ENCODE data around the gene CCDC85B. TPM values are rescaled to one million over a fixed set of nuclear protein-coding genes. Genes with fewer than 3 reads are reported as not detected.
A peak's percentile ranks its signal among the peaks of the same experiment; 100 is the strongest.

The CCDC85B gene
- total RNA-seq, 2 donors from 2014 or later: 115 to 172 TPM

DNA sequence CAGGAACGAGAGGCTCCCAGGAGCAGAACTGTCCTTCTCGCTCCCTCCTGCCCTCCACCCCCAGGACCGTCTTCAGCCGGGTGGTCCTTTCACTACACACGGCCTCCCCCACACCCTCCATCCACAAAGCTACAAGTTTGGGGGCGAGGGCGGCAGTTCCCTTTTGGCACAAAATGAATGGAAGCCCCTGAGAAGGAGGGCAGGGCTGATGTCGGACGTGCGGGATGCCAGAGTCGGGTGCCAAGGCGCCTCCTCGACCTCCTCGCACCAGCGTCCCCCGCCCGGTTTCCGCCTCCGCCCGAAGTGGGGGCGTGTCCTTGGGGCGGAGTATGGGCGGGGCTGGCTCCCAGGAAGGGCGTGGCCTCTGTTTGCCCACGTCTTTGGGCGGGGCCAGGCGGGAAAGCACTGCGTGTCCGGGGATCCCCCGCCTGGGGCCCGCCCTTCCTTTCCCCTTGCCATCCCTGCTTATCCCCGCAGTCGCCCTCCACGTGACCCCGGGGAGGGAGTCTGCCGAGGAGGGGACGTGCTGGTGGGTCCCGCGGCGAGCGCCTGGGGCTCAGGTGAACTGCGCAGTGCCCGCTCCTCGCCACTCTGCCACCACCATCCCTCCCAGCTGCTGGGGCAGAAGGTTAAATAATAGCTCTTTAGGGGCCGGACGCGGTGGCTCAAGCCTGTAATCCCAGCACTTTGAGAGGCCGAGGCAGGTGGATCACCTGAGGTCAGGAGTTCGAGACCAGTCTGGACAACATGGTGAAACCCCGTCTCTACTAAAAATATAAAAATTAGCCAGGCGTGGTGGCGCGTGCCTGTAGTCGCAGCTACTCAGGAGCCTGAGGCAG lies 16.9 kb upstream of the CCDC85B start:
- TF ChIP-seq CTCF (IDR thresholded peaks at IDR 0.05): no peak
- DNase-seq (ENCODE audit: low spot score): peak; percentile 95
- peaks cover 7% of the 10 kb centered on the region for H3K36me3 ChIP-seq
- no peaks in the 10 kb centered on the region for H3K9me3 ChIP-seq
- peak overlapping the region; percentile 89 to 97 for H3K27ac ChIP-seq
- peaks cover 0 to 35% of the 10 kb centered on the region in 2 donors for H3K4me1 ChIP-seq
- no peaks in the 10 kb centered on the region for H3K27me3 ChIP-seq
- peak overlapping the region; percentile 60 to 61 for H3K4me3 ChIP-seq

- Histone ChIP-seq H3K27ac (no peak within 1 kb of the TSS), H3K9me3 (no peaks in the 10 kb centered on the region), H3K27me3 (no peaks in the 10 kb centered on the region), H3K36me3 (peaks cover 19% of the 10 kb centered on the region), H3K4me1 (peaks cover 0 to 5% of the 10 kb centered on the region in 2 donors), H3K4me3 (no peak within 1 kb of the TSS)
- TF ChIP-seq CTCF (IDR thresholded peaks at IDR 0.05): no peak
- no peak for DNase-seq (ENCODE audit: low spot score)
Measured at GRCh38 chr11:65879617-65880016, 10.9 kb upstream of the CCDC85B start, which contains the start of gene CTSW. CTSW (plus strand) TSS chr11:65879837; CDS start chr11:65879855, 18 bp downstream.

- H3K4me1 ChIP-seq: peaks cover 0 to 9% of the 10 kb centered on the region in 2 donors
- no peak overlapping the region for H3K4me3 ChIP-seq
- H3K27ac ChIP-seq: no peak overlapping the region
- peaks cover 22% of the 10 kb centered on the region for H3K36me3 ChIP-seq
- TF ChIP-seq CTCF (IDR thresholded peaks at IDR 0.05): no peak
- no peaks in the 10 kb centered on the region for H3K27me3 ChIP-seq
- no peaks in the 10 kb centered on the region for H3K9me3 ChIP-seq
- no peak for DNase-seq (ENCODE audit: low spot score)
Measured at GRCh38 chr11:65880027-65880426, 10.4 kb upstream of the CCDC85B start.

GRCh38 chr11:65880844-65881421 lies 9.5 kb upstream of the CCDC85B start:
- Histone ChIP-seq H3K36me3 (peaks cover 26% of the 10 kb centered on the region), H3K27me3 (no peaks in the 10 kb centered on the region), H3K9me3 (no peaks in the 10 kb centered on the region), H3K27ac (no peak overlapping the region), H3K4me3 (no peak overlapping the region), H3K4me1 (peaks cover 0 to 10% of the 10 kb centered on the region in 2 donors)
- TF ChIP-seq CTCF (IDR thresholded peaks at IDR 0.05): no peak
- DNase-seq (ENCODE audit: low spot score): no peak

GRCh38 chr11:65882120-65883057 lies 8.1 kb upstream of the CCDC85B start:
- no peak for TF ChIP-seq CTCF (IDR thresholded peaks at IDR 0.05)
- DNase-seq (ENCODE audit: low spot score): no peak
- Histone ChIP-seq H3K27me3 (no peaks in the 10 kb centered on the region), H3K27ac (no peak overlapping the region), H3K9me3 (no peaks in the 10 kb centered on the region), H3K4me3 (no peak overlapping the region), H3K36me3 (peaks cover 30% of the 10 kb centered on the region), H3K4me1 (peaks cover 0 to 19% of the 10 kb centered on the region in 2 donors)
